H1 (cell line): ENCODE measurements around the gene EMC7. TPM values are rescaled to one million over a fixed set of nuclear protein-coding genes. Genes with fewer than 3 reads are reported as not detected.

ENCODE experiments used
- CTCF ChIA-PET: fragments of 300-600 bp; sonication (Branson Sonifier 250); formaldehyde crosslinking; loops from one replicate; lab custom pipeline; 2021; ENCODE audit not compliant: partially characterized antibody; lab: Charles Lee
- POLR2A ChIA-PET: fragments of 300-600 bp; sonication (Branson Sonifier 250); formaldehyde crosslinking; loops from one replicate; lab custom pipeline; 2021; ENCODE audit warnings: inconsistent platforms; ENCODE audit not compliant: partially characterized antibody; lab: Charles Lee
- DNase-seq, 2 experiments: peaks; one replicate each; pipeline versions ENCODE4 v3.0.0 to v3.0.0-alpha.2; 2010 to 2022; ENCODE audit warnings: low spot score in 2 of 2, low read depth in 1 of 2, mixed read lengths in 1 of 2
- FAIRE-seq: peaks from 2 replicates; lab custom pipeline; 2011; peaks lifted over from hg19 to GRCh38; lab: Jason Lieb, UNC
- H2AFZ ChIP-seq: 2 replicates; pipeline ENCODE4 v1.8.1; 2012; ENCODE audit warnings: low read length, inconsistent platforms
- H2AK5ac ChIP-seq: 2 replicates; pipeline ENCODE4 v1.6.1; 2013; ENCODE audit warnings: low read depth, low read length
- H2BK120ac ChIP-seq: replicated peaks from 2 replicates; pipeline ENCODE3; 2013; ENCODE audit warnings: low read depth, low read length, inconsistent platforms
- H2BK12ac ChIP-seq: 2 replicates; pipeline ENCODE4 v1.6.1; 2013; ENCODE audit warnings: low read depth, low read length
- H2BK15ac ChIP-seq: 2 replicates; pipeline ENCODE4 v1.6.1; 2013; ENCODE audit warnings: low read length
- H2BK20ac ChIP-seq: 2 replicates; pipeline ENCODE4 v1.6.1; 2013; ENCODE audit warnings: low read length
- H2BK5ac ChIP-seq: 2 replicates; pipeline ENCODE4 v1.6.1; 2013; ENCODE audit warnings: low read depth, low read length
- H3K14ac ChIP-seq: 2 replicates; pipeline ENCODE4 v1.6.1; 2013; ENCODE audit warnings: inconsistent platforms; ENCODE audit not compliant: insufficient read length
- H3K18ac ChIP-seq: 2 replicates; pipeline ENCODE4 v1.6.1; 2013; ENCODE audit warnings: low read length; ENCODE audit errors: extremely low read depth
- H3K23ac ChIP-seq: 2 replicates; pipeline ENCODE4 v1.6.1; 2013; ENCODE audit warnings: inconsistent platforms; ENCODE audit not compliant: insufficient read length
- H3K23me2 ChIP-seq: 2 replicates; pipeline ENCODE4 v1.6.1; 2013; ENCODE audit warnings: low read depth, low read length
- H3K27ac ChIP-seq: 2 replicates; pipeline ENCODE4 v1.6.1; 2011; ENCODE audit warnings: low read depth, low read length, inconsistent platforms
- H3K27me3 ChIP-seq, 4 experiments: replicated peaks in 1 of 4; 1 replicate in 1 of 4; 2 replicates in 3 of 4; pipeline versions ENCODE4 v1.6.1 to v1.8.1; 2011 to 2013; ENCODE audit warnings: low read length in 3 of 4, mild to moderate bottlenecking in 3 of 4, inconsistent platforms in 2 of 4, mixed read lengths in 2 of 4, moderate library complexity in 1 of 4; ENCODE audit not compliant: control insufficient read depth in 3 of 4, insufficient read depth in 3 of 4; ENCODE audit errors: extremely low read depth in 1 of 4
- H3K36me3 ChIP-seq, 4 experiments: 2 replicates each; pipeline versions ENCODE4 v1.6.1 to v1.8.1; 2011 to 2013; ENCODE audit warnings: mild to moderate bottlenecking in 4 of 4, low read length in 3 of 4, moderate library complexity in 2 of 4, control low read depth in 1 of 4, inconsistent platforms in 1 of 4; ENCODE audit not compliant: insufficient read depth in 4 of 4, control insufficient read depth in 2 of 4
- H3K4ac ChIP-seq: replicated peaks from 2 replicates; pipeline ENCODE3; 2013; ENCODE audit warnings: low read length, low read depth, mixed read lengths, inconsistent platforms; ENCODE audit not compliant: insufficient read length
- H3K4me1 ChIP-seq, 4 experiments: replicated peaks in 1 of 4; 1 replicate in 1 of 4; 2 replicates in 3 of 4; pipeline versions ENCODE4 v1.6.1 to v1.8.1; 2011 to 2013; ENCODE audit warnings: low read length in 3 of 4, inconsistent platforms in 2 of 4, mixed read lengths in 1 of 4; ENCODE audit not compliant: insufficient read depth in 4 of 4, control insufficient read depth in 3 of 4
- H3K4me2 ChIP-seq, 2 experiments: 2 replicates each; pipeline versions ENCODE4 v1.6.1 to v1.8.1; 2011 to 2013; ENCODE audit warnings: low read depth in 2 of 2, low read length in 2 of 2, control low read depth in 1 of 2, inconsistent platforms in 1 of 2, mild to moderate bottlenecking in 1 of 2; ENCODE audit not compliant: insufficient read depth in 1 of 2
- H3K4me3 ChIP-seq, 4 experiments: fragments of 200-600, 300-600 bp in 1 of 4; sonication (generic), shearing (Covaris generic), sonication (Bioruptor Twin) in 1 of 4; 2 replicates each; pipeline versions ENCODE4 v1.5.1 to v1.8.1; 2011 to 2016; ENCODE audit warnings: low read length in 4 of 4, low read depth in 3 of 4, control low read depth in 2 of 4, inconsistent platforms in 2 of 4, mild to moderate bottlenecking in 2 of 4, mixed read lengths in 1 of 4, moderate library complexity in 1 of 4; ENCODE audit not compliant: insufficient read depth in 2 of 4; ENCODE audit errors: extremely low read depth in 1 of 4
- H3K56ac ChIP-seq: replicated peaks from 2 replicates; pipeline ENCODE3; 2013; ENCODE audit warnings: low read depth, mild to moderate bottlenecking, mixed read lengths, low read length, inconsistent platforms; ENCODE audit not compliant: insufficient read length
- H3K79me1 ChIP-seq: 2 replicates; pipeline ENCODE4 v1.6.1; 2013; ENCODE audit warnings: low read depth, low read length, control low read depth
- H3K79me2 ChIP-seq, 2 experiments: 2 replicates each; pipeline versions ENCODE4 v1.6.1 to v1.8.1; 2012 to 2013; ENCODE audit warnings: low read length in 2 of 2, mild to moderate bottlenecking in 2 of 2, inconsistent platforms in 1 of 2; ENCODE audit not compliant: insufficient read depth in 2 of 2, control insufficient read depth in 1 of 2
- H3K9ac ChIP-seq, 4 experiments: replicated peaks in 1 of 4; 1 replicate in 1 of 4; 2 replicates in 3 of 4; pipeline versions ENCODE4 v1.6.1 to v1.8.1; 2011 to 2013; ENCODE audit warnings: low read depth in 3 of 4, low read length in 3 of 4, control low read depth in 2 of 4, mild to moderate bottlenecking in 2 of 4, moderate library complexity in 2 of 4, inconsistent platforms in 1 of 4; ENCODE audit errors: extremely low read depth in 1 of 4
- H3K9me3 ChIP-seq, 2 experiments: 2 replicates each; pipeline versions ENCODE4 v1.6.1 to v1.8.1; 2012 to 2013; ENCODE audit warnings: mild to moderate bottlenecking in 2 of 2, moderate library complexity in 2 of 2, control low read depth in 1 of 2, inconsistent platforms in 1 of 2, low read depth in 1 of 2, low read length in 1 of 2, mixed read lengths in 1 of 2; ENCODE audit not compliant: insufficient read depth in 2 of 2
- H4K20me1 ChIP-seq, 2 experiments: replicated peaks in 1 of 2; 2 replicates each; pipeline versions ENCODE3 to v1.8.1; 2011 to 2013; ENCODE audit warnings: inconsistent platforms in 2 of 2, low read length in 2 of 2, mild to moderate bottlenecking in 1 of 2; ENCODE audit not compliant: insufficient read depth in 2 of 2, control insufficient read depth in 1 of 2
- H4K5ac ChIP-seq: 2 replicates; pipeline ENCODE4 v1.6.1; 2013; ENCODE audit warnings: low read length, low read depth, mixed read lengths, inconsistent platforms; ENCODE audit not compliant: insufficient read length
- H4K8ac ChIP-seq: 2 replicates; pipeline ENCODE4 v1.8.0; 2013; ENCODE audit warnings: mild to moderate bottlenecking, moderate library complexity, low read length, inconsistent platforms; ENCODE audit not compliant: insufficient read depth; ENCODE audit errors: extremely low read depth
- H4K91ac ChIP-seq: replicated peaks from 2 replicates; pipeline ENCODE3; 2013; ENCODE audit warnings: low read length, mixed read lengths, inconsistent platforms; ENCODE audit not compliant: insufficient read length
- BCL11A ChIP-seq, 2 experiments: IDR thresholded peaks; one replicate each; pipeline ENCODE4 v1.6.1; 2011; ENCODE audit warnings: low read depth in 2 of 2, low read length in 2 of 2, mild to moderate bottlenecking in 2 of 2
- CBX5 ChIP-seq: fragments of 300-800, 300-1000 bp; sonication (generic); IDR thresholded peaks from 2 replicates; pipeline ENCODE4 v1.7.1; 2016; ENCODE audit warnings: antibody characterized with exemption, low read length, low read depth
- CREB1 ChIP-seq: IDR thresholded peaks from 2 replicates; pipeline ENCODE4 v1.6.1; 2012; ENCODE audit warnings: inconsistent platforms
- EP300 ChIP-seq, 2 experiments: IDR thresholded peaks; 1 replicate in 1 of 2; 2 replicates in 1 of 2; pipeline ENCODE4 v1.6.1; 2011 to 2012; ENCODE audit warnings: low read depth in 2 of 2, low read length in 2 of 2, mild to moderate bottlenecking in 2 of 2, borderline replicate concordance in 1 of 2, inconsistent platforms in 1 of 2, moderate library complexity in 1 of 2
- JUND ChIP-seq: IDR thresholded peaks from 2 replicates; pipeline ENCODE4 v1.6.1; 2011; ENCODE audit warnings: mild to moderate bottlenecking, improper control_type of control experiment, low read length
- POLR2AphosphoS5 ChIP-seq: IDR thresholded peaks from 2 replicates; pipeline ENCODE4 v1.6.1; 2011; ENCODE audit warnings: low read depth, low read length
- RAD21 ChIP-seq, 2 experiments: IDR thresholded peaks in 1 of 2; conservative IDR thresholded peaks in 1 of 2; 2 replicates each; pipeline ENCODE4 v1.6.1; 2011; ENCODE audit warnings: low read depth in 2 of 2, low read length in 2 of 2, improper control_type of control experiment in 1 of 2, inconsistent platforms in 1 of 2, mild to moderate bottlenecking in 1 of 2, moderate library complexity in 1 of 2
- RNF2 ChIP-seq: fragments of 200-900, 300-1000 bp; sonication (generic); IDR thresholded peaks from 2 replicates; pipeline ENCODE4 v1.7.1; 2016; ENCODE audit warnings: borderline replicate concordance, low read depth, mild to moderate bottlenecking, antibody characterized with exemption, low read length; ENCODE audit not compliant: poor library complexity, severe bottlenecking; ENCODE audit errors: missing control alignments
- SIRT6 ChIP-seq: IDR thresholded peaks from one replicate; pipeline ENCODE4 v1.7.1; 2012; ENCODE audit warnings: low read length, inconsistent platforms
- SP2 ChIP-seq: IDR thresholded peaks from 2 replicates; pipeline ENCODE4 v1.6.1; 2012; ENCODE audit warnings: mild to moderate bottlenecking, low read length, inconsistent platforms
- TAF1 ChIP-seq: IDR thresholded peaks from 2 replicates; pipeline ENCODE4 v1.6.1; 2011; ENCODE audit warnings: mild to moderate bottlenecking, low read depth, low read length
- TCF12 ChIP-seq: IDR thresholded peaks from 2 replicates; pipeline ENCODE4 v1.6.1; 2011; ENCODE audit warnings: low read depth, mild to moderate bottlenecking, low read length
- TEAD4 ChIP-seq: IDR thresholded peaks from 2 replicates; pipeline ENCODE4 v1.6.1; 2012; ENCODE audit warnings: low read depth, low read length, inconsistent platforms, mixed read lengths
- USF2 ChIP-seq: IDR thresholded peaks from 2 replicates; pipeline ENCODE4 v1.6.1; 2011; ENCODE audit warnings: low read length, improper control_type of control experiment
- WGBS, 2 experiments: shearing (Covaris generic) in 1 of 2; methylation state at CpG; one replicate each; pipeline versions ENCODE4 v1.1.6 to v1.1.7; 2013 to 2015; ENCODE audit warnings: low lambda C conversion rate in 2 of 2, mixed read lengths in 2 of 2, inconsistent platforms in 1 of 2, low coverage in 1 of 2, missing lambda C conversion rate in 1 of 2; ENCODE audit not compliant: insufficient replicate concordance in 2 of 2, insufficient coverage in 1 of 2, insufficient read length in 1 of 2; ENCODE audit errors: extremely low coverage in 1 of 2, missing lambda C conversion rate in 1 of 2; 5-methylcytosine and 5-hydroxymethylcytosine counted together
- polyA plus RNA-seq, 7 experiments: library from polyadenylated mRNA; depleted of rRNA in 3 of 7; stranded (reverse) in 5 of 7; unstranded in 2 of 7; fragments of >200 nt in 5 of 7; fragments of 200-250 nt in 2 of 7; gene quantifications; 1 replicate in 5 of 7; 2 replicates in 1 of 7; 4 replicates in 1 of 7; pipeline versions ENCODE4 v1.2.1 to v1.2.3, GENCODE V29; 2011 to 2013; ENCODE audit warnings: missing spikeins in 2 of 7, mixed read lengths in 2 of 7
- total RNA-seq: library from RNA; stranded (reverse); fragmentation: NEBNext Ultra II Directional; extraction: Animal tissue kit (Norgen Biotek cat#: 25700); gene quantifications from 2 replicates; pipeline ENCODE4 v1.2.1, GENCODE V29; 2021

Gene EMC7
- total and polyA plus RNA-seq, 2 of the 8 experiments (the other 6 are each of a cell fraction or from before 2014, with no cell fraction given) = 29.0 to 39.0 TPM

- WGBS, 2 experiments = 93% methylated on average over 2 of the region's 2 CpGs; no CpG with 5 or more reads in 1 of the 2 experiments
- Histone ChIP-seq H4K20me1 (no peaks in the 10 kb centered on the region), H3K9ac (no peak overlapping the region), H2AK5ac (no peak overlapping the region), H4K8ac (no peak overlapping the region), H3K4me3 (no peak overlapping the region), H3K4me2 (no peak overlapping the region), H2BK12ac (no peak overlapping the region), H3K18ac (no peak overlapping the region), H3K14ac (no peak overlapping the region), H3K4me1 (no peaks in the 10 kb centered on the region), H3K9me3 (no peaks in the 10 kb centered on the region), H3K36me3 (peaks cover 0 to 22% (median 4%) of the 10 kb centered on the region in 4 experiments; a peak in 5 of 8 replicates), H3K4ac (no peak overlapping the region), H3K27me3 (no peaks in the 10 kb centered on the region), H3K79me1 (no peaks in the 10 kb centered on the region), H4K91ac (no peak overlapping the region), H3K56ac (no peak overlapping the region), H2BK20ac (no peak overlapping the region), H3K23ac (no peak overlapping the region), H2BK15ac (no peak overlapping the region), H3K79me2 (no peaks in the 10 kb centered on the region), H2AFZ (no peak overlapping the region), H4K5ac (no peak overlapping the region), H2BK5ac (no peak overlapping the region), H2BK120ac (no peak overlapping the region), H3K27ac (no peak overlapping the region), H3K23me2 (no peaks in the 10 kb centered on the region)
- DNase-seq (no peak), FAIRE-seq (no peak)
- CTCF ChIA-PET = interaction anchor here (0.7 kb wide), 1 partner anchor 545 kb away, joined by 3 read pairs; no protein-coding TSS in a partner anchor
- POLR2A ChIA-PET = interaction anchor here (0.7 to 0.8 kb wide), 2 partner anchors 39 to 123 kb away, joined by 3 to 4 read pairs; no protein-coding TSS in a partner anchor
- TF ChIP-seq TEAD4 = no peak
- TF ChIP-seq SP2 = no peak
- no peak for TF ChIP-seq TAF1
- TF ChIP-seq TCF12 = no peak
- no peak for TF ChIP-seq USF2
- TF ChIP-seq CREB1 = no peak
- no peak for TF ChIP-seq CBX5
- no peak for TF ChIP-seq RAD21 (IDR thresholded peaks at IDR 0.05 in 1 of 2, conservative IDR thresholded peaks at IDR 0.05 in 1 of 2; ENCODE audit: low read depth in 2 of 2, low read length in 2 of 2)
- TF ChIP-seq SIRT6 = no peak
- TF ChIP-seq POLR2AphosphoS5 = no peak
- no peak for TF ChIP-seq BCL11A (IDR thresholded peaks at IDR 0.05; ENCODE audit: low read depth in 2 of 2, low read length in 2 of 2)
- TF ChIP-seq EP300 (IDR thresholded peaks at IDR 0.05; ENCODE audit: borderline replicate concordance in 1 of 2, low read depth in 2 of 2, low read length in 2 of 2) = no peak
- TF ChIP-seq JUND = no peak
- TF ChIP-seq RNF2 = no peak
Observed at GRCh38 chr15:34085746-34086145, 15.9 kb downstream of the EMC7 start.
